WTC11 (cell line): Measurements from ENCODE around the gene STK33. TPM values are rescaled to one million over a fixed set of nuclear protein-coding genes. Genes with fewer than 3 reads are reported as not detected.

ENCODE experiments used
- ATAC-seq: fragments of 200-7000 bp; cut with Tn5 transposase; 2 replicates; pipeline ENCODE4 v1.10.0; 2021; ENCODE audit warnings: mild to moderate bottlenecking, moderate library complexity
- CTCF ChIA-PET: fragments of 300-600 bp; sonication (Branson Sonifier 250); formaldehyde crosslinking; loops from one replicate; lab custom pipeline; 2021; ENCODE audit warnings: antibody characterized with exemption; lab: Charles Lee
- POLR2A ChIA-PET: fragments of 350-600 bp; sonication (Branson Sonifier 250); formaldehyde crosslinking; loops from one replicate; lab custom pipeline; 2021; ENCODE audit warnings: antibody characterized with exemption; lab: Charles Lee
- DNase-seq: peaks from one replicate; pipeline ENCODE4 v3.0.0; 2021; ENCODE audit warnings: low spot score
- H3K27ac Mint-ChIP-seq: 2 replicates; pipeline ENCODE4 v1.8.0; 2021; ENCODE audit warnings: mixed read lengths
- H3K27me3 Mint-ChIP-seq: 2 replicates; pipeline ENCODE4 v1.8.0; 2021; ENCODE audit warnings: low read depth, mild to moderate bottlenecking, moderate library complexity, mixed read lengths
- H3K36me3 Mint-ChIP-seq: 2 replicates; pipeline ENCODE4 v1.8.0; 2021; ENCODE audit warnings: mixed read lengths
- H3K4me1 Mint-ChIP-seq: 2 replicates; pipeline ENCODE4 v1.8.0; 2022; ENCODE audit warnings: mixed read lengths
- H3K4me3 Mint-ChIP-seq: 2 replicates; pipeline ENCODE4 v1.8.0; 2021; ENCODE audit warnings: mild to moderate bottlenecking, moderate library complexity, mixed read lengths
- H3K9me3 Mint-ChIP-seq: 2 replicates; pipeline ENCODE4 v1.8.0; 2021; ENCODE audit warnings: mixed read lengths
- ATF1 ChIP-seq: sonication (generic); formaldehyde crosslinking; IDR thresholded peaks from 2 replicates; pipeline ENCODE4 v1.8.1; 2023; ENCODE audit warnings: mild to moderate bottlenecking, moderate library complexity, missing genetic modification reagents
- CBFB ChIP-seq: sonication (generic); formaldehyde crosslinking; IDR thresholded peaks from 2 replicates; pipeline ENCODE4 v1.8.1; 2022; ENCODE audit warnings: mild to moderate bottlenecking, low read depth, missing genetic modification reagents
- GTF2I ChIP-seq: fragments of 250-450 bp; sonication (Bioruptor Pico); conservative IDR thresholded peaks from 2 replicates; pipeline ENCODE4 v1.4.0; 2021; ENCODE audit warnings: mild to moderate bottlenecking
- HMGA2 ChIP-seq: fragments of 250-450 bp; sonication (Bioruptor Pico); IDR thresholded peaks from 2 replicates; pipeline ENCODE4 v1.4.0; 2021; ENCODE audit warnings: mild to moderate bottlenecking, moderate library complexity
- RORB ChIP-seq: fragments of 250-450 bp; sonication (Bioruptor Pico); IDR thresholded peaks from 2 replicates; pipeline ENCODE4 v1.9.0; 2021; ENCODE audit warnings: mild to moderate bottlenecking
- SOX15 ChIP-seq: fragments of 250-450 bp; sonication (Bioruptor Pico); IDR thresholded peaks from 2 replicates; pipeline ENCODE4 v1.9.0; 2021; ENCODE audit warnings: mild to moderate bottlenecking
- SP1 ChIP-seq: sonication (generic); formaldehyde crosslinking; conservative IDR thresholded peaks from 2 replicates; pipeline ENCODE4 v1.8.1; 2022; ENCODE audit warnings: missing genetic modification reagents
- ZNF416 ChIP-seq: fragments of 250-450 bp; sonication (Bioruptor Pico); IDR thresholded peaks from 2 replicates; pipeline ENCODE4 v1.9.0; 2021; ENCODE audit warnings: mild to moderate bottlenecking, inconsistent platforms
- ZNF671 ChIP-seq: fragments of 250-450 bp; sonication (Bioruptor Pico); IDR thresholded peaks from 2 replicates; pipeline ENCODE4 v1.8.0; 2021; ENCODE audit warnings: mild to moderate bottlenecking
- total RNA-seq: library from RNA; stranded (reverse); gene quantifications from 3 replicates; pipeline ENCODE4 v1.2.3, GENCODE V29; 2021
- TF ChIP-seq, protein P1 (sequence below): sonication (generic); formaldehyde crosslinking; IDR thresholded peaks from 2 replicates; pipeline ENCODE4 v1.8.0; 2023; ENCODE audit warnings: missing genetic modification reagents, mild to moderate bottlenecking, borderline replicate concordance
- TF ChIP-seq, protein P2 (sequence below): sonication (generic); formaldehyde crosslinking; IDR thresholded peaks from 2 replicates; pipeline ENCODE4 v1.8.1; 2022; ENCODE audit warnings: mild to moderate bottlenecking, missing genetic modification reagents, moderate library complexity, borderline replicate concordance
- TF ChIP-seq, protein P3 (sequence below): fragments of 250-450 bp; sonication (Bioruptor Pico); IDR thresholded peaks from 2 replicates; pipeline ENCODE4 v1.9.0; 2021; ENCODE audit warnings: mild to moderate bottlenecking
- TF ChIP-seq, protein P4 (sequence below): sonication (generic); formaldehyde crosslinking; conservative IDR thresholded peaks from 2 replicates; pipeline ENCODE4 v1.8.1; 2023; ENCODE audit warnings: mild to moderate bottlenecking, low read depth, missing genetic modification reagents, moderate library complexity
- TF ChIP-seq, protein P5 (sequence below): sonication (generic); formaldehyde crosslinking; IDR thresholded peaks from 2 replicates; pipeline ENCODE4 v1.8.1; 2023; ENCODE audit warnings: mild to moderate bottlenecking, moderate library complexity, missing genetic modification reagents
- TF ChIP-seq, protein P6 (sequence below): sonication (generic); formaldehyde crosslinking; IDR thresholded peaks from 2 replicates; pipeline ENCODE4 v1.8.0; 2022; ENCODE audit warnings: mild to moderate bottlenecking, missing genetic modification reagents
- TF ChIP-seq, protein P7 (sequence below): fragments of 250-450 bp; sonication (Bioruptor Pico); IDR thresholded peaks from 2 replicates; pipeline ENCODE4 v1.8.0; 2021; ENCODE audit warnings: mild to moderate bottlenecking

Gene STK33
- total RNA-seq, 1 experiment from 2014 or later: 13.3 TPM

DNA sequence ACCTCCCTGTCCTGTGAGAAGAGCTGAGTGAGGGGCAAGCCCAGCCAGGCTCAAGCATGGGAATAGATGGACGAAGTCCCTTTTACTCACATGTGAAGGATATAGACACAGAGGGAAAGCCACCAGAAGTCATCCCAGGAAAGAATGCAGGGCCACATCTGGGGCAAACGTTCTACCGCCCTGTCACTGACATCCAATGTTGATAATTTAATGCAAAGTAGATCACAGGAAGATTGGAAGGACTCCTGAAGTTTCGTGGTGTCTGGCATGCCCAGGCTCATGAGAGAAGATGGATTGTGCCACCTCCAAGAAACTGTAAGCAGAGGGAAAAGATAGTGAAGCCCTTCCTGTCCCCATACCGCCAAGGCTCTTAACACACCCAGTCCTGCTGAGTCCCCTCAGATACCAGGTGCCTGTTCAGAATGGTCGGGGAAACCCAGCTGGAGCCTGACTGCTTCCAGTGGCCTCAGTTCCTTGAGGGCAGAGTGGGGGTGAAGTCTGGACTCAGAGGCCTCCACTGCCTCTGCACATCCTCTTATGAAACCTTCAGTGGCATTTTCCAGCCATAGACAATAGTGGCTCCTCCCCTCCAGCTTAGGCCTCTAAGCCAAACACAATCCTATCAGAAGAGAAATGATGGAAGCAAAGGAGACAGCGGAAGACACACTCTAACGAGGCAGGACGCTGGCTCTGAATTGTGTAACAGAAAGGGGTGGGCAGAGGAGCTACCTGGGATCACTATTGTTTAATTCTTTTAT lies 7.5 kb upstream of the STK33 start:
- H3K4me3 Mint-ChIP-seq: no peak overlapping the region
- peaks cover 4% of the 10 kb centered on the region for H3K4me1 Mint-ChIP-seq
- POLR2A ChIA-PET: no interaction called here
- H3K36me3 Mint-ChIP-seq: no peaks in the 10 kb centered on the region
- no peak overlapping the region for H3K27ac Mint-ChIP-seq
- ATAC-seq: no peak
- H3K27me3 Mint-ChIP-seq: no peaks in the 10 kb centered on the region
- TF ChIP-seq CBFB (no peak), GTF2I (no peak), ZNF671 (no peak), ZNF416 (no peak)
- TF ChIP-seq, protein P1, sequence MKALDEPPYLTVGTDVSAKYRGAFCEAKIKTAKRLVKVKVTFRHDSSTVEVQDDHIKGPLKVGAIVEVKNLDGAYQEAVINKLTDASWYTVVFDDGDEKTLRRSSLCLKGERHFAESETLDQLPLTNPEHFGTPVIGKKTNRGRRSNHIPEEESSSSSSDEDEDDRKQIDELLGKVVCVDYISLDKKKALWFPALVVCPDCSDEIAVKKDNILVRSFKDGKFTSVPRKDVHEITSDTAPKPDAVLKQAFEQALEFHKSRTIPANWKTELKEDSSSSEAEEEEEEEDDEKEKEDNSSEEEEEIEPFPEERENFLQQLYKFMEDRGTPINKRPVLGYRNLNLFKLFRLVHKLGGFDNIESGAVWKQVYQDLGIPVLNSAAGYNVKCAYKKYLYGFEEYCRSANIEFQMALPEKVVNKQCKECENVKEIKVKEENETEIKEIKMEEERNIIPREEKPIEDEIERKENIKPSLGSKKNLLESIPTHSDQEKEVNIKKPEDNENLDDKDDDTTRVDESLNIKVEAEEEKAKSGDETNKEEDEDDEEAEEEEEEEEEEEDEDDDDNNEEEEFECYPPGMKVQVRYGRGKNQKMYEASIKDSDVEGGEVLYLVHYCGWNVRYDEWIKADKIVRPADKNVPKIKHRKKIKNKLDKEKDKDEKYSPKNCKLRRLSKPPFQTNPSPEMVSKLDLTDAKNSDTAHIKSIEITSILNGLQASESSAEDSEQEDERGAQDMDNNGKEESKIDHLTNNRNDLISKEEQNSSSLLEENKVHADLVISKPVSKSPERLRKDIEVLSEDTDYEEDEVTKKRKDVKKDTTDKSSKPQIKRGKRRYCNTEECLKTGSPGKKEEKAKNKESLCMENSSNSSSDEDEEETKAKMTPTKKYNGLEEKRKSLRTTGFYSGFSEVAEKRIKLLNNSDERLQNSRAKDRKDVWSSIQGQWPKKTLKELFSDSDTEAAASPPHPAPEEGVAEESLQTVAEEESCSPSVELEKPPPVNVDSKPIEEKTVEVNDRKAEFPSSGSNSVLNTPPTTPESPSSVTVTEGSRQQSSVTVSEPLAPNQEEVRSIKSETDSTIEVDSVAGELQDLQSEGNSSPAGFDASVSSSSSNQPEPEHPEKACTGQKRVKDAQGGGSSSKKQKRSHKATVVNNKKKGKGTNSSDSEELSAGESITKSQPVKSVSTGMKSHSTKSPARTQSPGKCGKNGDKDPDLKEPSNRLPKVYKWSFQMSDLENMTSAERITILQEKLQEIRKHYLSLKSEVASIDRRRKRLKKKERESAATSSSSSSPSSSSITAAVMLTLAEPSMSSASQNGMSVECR (CRISPR knock-in tag): no peak
- TF ChIP-seq, protein P2, sequence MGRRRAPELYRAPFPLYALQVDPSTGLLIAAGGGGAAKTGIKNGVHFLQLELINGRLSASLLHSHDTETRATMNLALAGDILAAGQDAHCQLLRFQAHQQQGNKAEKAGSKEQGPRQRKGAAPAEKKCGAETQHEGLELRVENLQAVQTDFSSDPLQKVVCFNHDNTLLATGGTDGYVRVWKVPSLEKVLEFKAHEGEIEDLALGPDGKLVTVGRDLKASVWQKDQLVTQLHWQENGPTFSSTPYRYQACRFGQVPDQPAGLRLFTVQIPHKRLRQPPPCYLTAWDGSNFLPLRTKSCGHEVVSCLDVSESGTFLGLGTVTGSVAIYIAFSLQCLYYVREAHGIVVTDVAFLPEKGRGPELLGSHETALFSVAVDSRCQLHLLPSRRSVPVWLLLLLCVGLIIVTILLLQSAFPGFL (CRISPR knock-in tag): no peak
- TF ChIP-seq, protein P3, sequence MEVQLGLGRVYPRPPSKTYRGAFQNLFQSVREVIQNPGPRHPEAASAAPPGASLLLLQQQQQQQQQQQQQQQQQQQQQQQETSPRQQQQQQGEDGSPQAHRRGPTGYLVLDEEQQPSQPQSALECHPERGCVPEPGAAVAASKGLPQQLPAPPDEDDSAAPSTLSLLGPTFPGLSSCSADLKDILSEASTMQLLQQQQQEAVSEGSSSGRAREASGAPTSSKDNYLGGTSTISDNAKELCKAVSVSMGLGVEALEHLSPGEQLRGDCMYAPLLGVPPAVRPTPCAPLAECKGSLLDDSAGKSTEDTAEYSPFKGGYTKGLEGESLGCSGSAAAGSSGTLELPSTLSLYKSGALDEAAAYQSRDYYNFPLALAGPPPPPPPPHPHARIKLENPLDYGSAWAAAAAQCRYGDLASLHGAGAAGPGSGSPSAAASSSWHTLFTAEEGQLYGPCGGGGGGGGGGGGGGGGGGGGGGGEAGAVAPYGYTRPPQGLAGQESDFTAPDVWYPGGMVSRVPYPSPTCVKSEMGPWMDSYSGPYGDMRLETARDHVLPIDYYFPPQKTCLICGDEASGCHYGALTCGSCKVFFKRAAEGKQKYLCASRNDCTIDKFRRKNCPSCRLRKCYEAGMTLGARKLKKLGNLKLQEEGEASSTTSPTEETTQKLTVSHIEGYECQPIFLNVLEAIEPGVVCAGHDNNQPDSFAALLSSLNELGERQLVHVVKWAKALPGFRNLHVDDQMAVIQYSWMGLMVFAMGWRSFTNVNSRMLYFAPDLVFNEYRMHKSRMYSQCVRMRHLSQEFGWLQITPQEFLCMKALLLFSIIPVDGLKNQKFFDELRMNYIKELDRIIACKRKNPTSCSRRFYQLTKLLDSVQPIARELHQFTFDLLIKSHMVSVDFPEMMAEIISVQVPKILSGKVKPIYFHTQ: no peak
- TF ChIP-seq, protein P4, sequence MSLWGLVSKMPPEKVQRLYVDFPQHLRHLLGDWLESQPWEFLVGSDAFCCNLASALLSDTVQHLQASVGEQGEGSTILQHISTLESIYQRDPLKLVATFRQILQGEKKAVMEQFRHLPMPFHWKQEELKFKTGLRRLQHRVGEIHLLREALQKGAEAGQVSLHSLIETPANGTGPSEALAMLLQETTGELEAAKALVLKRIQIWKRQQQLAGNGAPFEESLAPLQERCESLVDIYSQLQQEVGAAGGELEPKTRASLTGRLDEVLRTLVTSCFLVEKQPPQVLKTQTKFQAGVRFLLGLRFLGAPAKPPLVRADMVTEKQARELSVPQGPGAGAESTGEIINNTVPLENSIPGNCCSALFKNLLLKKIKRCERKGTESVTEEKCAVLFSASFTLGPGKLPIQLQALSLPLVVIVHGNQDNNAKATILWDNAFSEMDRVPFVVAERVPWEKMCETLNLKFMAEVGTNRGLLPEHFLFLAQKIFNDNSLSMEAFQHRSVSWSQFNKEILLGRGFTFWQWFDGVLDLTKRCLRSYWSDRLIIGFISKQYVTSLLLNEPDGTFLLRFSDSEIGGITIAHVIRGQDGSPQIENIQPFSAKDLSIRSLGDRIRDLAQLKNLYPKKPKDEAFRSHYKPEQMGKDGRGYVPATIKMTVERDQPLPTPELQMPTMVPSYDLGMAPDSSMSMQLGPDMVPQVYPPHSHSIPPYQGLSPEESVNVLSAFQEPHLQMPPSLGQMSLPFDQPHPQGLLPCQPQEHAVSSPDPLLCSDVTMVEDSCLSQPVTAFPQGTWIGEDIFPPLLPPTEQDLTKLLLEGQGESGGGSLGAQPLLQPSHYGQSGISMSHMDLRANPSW: no peak
- TF ChIP-seq, all 79 proteins: peak for 0
- CTCF ChIA-PET: interaction anchor here (0.6 kb wide), 1 partner anchor 236 kb away, joined by 4 read pairs; no protein-coding TSS in a partner anchor
- no peak for DNase-seq
- H3K9me3 Mint-ChIP-seq: no peaks in the 10 kb centered on the region

DNA sequence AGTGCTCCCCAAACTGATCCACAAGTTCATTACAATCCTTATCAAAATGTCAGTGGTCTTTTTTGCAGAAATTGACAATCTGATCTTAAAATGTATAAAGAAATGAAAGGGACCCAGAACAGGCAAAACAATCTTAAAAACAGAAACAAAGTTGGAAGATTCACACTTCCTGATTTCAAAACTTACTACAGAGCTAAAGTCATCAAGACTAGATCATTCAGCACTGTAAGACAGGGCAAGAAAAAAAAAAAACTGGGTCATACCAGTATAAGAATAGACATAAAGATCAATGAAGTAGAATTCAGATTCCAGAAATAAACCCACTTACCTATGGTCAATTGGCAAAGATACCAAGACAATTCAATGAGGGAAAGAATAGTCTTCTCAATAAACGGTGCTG lies 4.5 kb upstream of the STK33 start:
- ATAC-seq: no peak
- DNase-seq: no peak
- ChIA-PET POLR2A (no interaction called here), CTCF (no interaction called here)
- peaks cover 13% of the 10 kb centered on the region for H3K4me1 Mint-ChIP-seq
- no peaks in the 10 kb centered on the region for H3K36me3 Mint-ChIP-seq
- no peak overlapping the region for H3K4me3 Mint-ChIP-seq
- no peak overlapping the region for H3K27ac Mint-ChIP-seq
- H3K9me3 Mint-ChIP-seq: no peaks in the 10 kb centered on the region
- H3K27me3 Mint-ChIP-seq: no peaks in the 10 kb centered on the region; the same call in 1 of the 2 replicates
- TF ChIP-seq ATF1 (CRISPR knock-in tag) (no peak), RORB (no peak), SP1 (CRISPR knock-in tag) (no peak), SOX15 (CRISPR knock-in tag) (no peak), HMGA2 (no peak)
- TF ChIP-seq, protein P5, sequence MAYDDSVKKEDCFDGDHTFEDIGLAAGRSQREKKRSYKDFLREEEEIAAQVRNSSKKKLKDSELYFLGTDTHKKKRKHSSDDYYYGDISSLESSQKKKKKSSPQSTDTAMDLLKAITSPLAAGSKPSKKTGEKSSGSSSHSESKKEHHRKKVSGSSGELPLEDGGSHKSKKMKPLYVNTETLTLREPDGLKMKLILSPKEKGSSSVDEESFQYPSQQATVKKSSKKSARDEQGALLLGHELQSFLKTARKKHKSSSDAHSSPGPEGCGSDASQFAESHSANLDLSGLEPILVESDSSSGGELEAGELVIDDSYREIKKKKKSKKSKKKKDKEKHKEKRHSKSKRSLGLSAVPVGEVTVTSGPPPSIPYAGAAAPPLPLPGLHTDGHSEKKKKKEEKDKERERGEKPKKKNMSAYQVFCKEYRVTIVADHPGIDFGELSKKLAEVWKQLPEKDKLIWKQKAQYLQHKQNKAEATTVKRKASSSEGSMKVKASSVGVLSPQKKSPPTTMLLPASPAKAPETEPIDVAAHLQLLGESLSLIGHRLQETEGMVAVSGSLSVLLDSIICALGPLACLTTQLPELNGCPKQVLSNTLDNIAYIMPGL (CRISPR knock-in tag): no peak
- TF ChIP-seq, protein P6, sequence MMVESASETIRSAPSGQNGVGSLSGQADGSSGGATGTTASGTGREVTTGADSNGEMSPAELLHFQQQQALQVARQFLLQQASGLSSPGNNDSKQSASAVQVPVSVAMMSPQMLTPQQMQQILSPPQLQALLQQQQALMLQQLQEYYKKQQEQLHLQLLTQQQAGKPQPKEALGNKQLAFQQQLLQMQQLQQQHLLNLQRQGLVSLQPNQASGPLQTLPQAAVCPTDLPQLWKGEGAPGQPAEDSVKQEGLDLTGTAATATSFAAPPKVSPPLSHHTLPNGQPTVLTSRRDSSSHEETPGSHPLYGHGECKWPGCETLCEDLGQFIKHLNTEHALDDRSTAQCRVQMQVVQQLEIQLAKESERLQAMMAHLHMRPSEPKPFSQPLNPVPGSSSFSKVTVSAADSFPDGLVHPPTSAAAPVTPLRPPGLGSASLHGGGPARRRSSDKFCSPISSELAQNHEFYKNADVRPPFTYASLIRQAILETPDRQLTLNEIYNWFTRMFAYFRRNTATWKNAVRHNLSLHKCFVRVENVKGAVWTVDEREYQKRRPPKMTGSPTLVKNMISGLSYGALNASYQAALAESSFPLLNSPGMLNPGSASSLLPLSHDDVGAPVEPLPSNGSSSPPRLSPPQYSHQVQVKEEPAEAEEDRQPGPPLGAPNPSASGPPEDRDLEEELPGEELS: no peak
- TF ChIP-seq, protein P7, sequence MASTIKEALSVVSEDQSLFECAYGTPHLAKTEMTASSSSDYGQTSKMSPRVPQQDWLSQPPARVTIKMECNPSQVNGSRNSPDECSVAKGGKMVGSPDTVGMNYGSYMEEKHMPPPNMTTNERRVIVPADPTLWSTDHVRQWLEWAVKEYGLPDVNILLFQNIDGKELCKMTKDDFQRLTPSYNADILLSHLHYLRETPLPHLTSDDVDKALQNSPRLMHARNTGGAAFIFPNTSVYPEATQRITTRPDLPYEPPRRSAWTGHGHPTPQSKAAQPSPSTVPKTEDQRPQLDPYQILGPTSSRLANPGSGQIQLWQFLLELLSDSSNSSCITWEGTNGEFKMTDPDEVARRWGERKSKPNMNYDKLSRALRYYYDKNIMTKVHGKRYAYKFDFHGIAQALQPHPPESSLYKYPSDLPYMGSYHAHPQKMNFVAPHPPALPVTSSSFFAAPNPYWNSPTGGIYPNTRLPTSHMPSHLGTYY (CRISPR knock-in tag): no peak
